ENCODE data around the gene NR2F1-AS1.

NR2F1-AS1 gene

GRCh38 chr5:93580927-93581445 is at the start of gene NR2F1-AS1:
Gene NR2F1-AS1 (minus strand): TSS chr5:93581219.
- DNase-seq (ENCODE audit: low spot score): no peak

GRCh38 chr5:93626801-93627200 is 45.8 kb upstream of the NR2F1-AS1 start:
- no peak for DNase-seq (ENCODE audit: low spot score)

GRCh38 chr5:93623153-93623552 is 42.1 kb upstream of the NR2F1-AS1 start:
- no peak for DNase-seq (ENCODE audit: low spot score)

- peak; percentile 63 for DNase-seq (ENCODE audit: low spot score)
These were observed 41.3 kb upstream of the NR2F1-AS1 start for GRCh38 chr5:93622240-93622885.

DNA sequence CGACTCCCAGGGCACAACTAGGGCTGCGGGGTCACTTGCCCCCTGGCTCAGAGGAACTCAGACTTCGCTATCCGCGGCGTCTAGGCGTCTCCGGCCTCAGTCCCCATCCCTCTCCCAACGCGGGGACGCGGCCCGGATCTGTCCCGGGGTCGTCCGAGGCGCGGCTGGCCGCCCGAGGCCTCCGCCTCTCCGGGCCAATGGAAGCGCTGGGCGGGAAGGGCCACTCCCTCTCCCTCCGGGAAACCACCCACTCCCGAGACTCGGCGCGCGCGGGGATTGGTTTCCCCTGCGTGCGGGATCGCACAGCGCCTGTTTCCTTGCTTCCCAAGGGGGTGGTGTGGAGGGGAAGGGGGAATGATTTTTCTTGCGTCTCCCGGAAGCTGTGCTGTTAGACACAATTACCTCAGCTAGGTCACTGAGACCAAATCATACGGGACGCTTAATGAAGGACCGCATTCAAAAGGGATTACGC is 40.3 kb upstream of the NR2F1-AS1 start:
- peak; percentile 87 for DNase-seq (ENCODE audit: low spot score)

DNA sequence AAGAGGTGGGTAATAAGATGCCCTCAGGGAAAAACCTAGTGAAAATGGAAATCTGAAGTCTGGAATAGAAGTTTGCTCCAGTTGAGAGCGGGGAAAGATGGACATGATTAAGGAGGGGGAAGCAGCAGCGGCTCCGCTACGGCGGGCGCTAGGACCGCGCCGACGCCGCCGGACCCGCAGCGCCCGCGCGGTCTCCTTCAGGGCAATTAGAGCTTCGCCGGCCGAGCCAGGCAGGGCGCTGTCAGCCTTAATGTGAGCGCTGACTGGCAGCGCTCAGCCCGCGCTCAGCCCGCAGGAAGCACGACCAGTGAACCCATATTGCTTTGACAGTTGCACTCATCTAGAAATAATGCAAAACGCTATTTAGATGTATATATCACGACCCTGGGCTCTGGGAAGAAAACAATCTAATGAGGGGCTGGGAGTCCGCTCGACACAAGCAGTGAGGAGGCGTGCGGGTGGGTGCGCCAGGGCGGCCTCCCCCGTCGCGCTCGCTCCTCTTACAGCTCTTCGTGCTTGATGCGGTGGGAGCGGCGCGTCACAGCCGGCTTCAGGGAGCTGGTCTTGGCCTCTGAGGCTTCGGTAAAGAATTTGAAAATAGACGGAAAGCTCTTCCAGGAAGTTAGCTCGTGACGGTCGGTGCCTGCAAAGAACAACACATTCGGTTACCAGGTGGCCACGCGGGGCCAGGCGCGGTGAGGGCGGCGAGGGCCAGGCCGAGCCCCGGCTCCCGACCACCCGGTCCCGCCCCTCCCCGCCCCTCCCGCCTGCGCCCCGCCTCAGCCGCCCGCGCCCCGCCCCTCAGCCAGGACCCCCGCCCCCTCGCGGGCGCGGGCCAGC is 39.7 kb upstream of the NR2F1-AS1 start:
- DNase-seq (ENCODE audit: low spot score): peak; percentile 82

DNA sequence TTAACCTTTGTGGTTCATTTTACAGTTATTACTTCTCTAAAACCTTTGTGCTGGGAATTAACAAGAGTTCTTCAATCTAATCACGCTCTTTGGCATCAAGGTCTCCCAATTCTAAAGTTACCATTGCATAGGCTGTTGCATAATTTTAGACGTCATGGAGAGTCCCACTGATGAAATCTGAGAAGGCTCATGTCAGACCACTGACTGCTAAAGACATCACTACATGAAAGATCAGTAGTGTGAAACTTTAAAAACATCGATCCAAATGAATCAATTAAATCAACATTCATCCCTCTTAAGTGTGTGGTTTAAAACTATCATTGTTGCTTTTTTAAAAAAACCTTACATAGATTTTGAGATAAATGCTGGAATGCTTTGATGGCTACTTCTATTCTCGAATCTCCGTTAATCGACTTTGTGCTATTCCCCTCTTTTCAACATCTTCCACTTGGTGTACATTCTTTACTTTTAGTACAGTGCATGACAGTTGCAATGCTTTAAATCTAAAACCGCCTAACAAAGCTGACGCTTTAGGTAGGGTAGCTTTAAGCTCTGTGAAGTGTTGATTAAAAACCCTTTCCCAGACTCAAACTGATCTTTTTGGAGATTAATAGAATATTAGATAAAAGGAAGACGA is 35.6 kb upstream of the NR2F1-AS1 start:
- no peak for DNase-seq (ENCODE audit: low spot score)

DNA sequence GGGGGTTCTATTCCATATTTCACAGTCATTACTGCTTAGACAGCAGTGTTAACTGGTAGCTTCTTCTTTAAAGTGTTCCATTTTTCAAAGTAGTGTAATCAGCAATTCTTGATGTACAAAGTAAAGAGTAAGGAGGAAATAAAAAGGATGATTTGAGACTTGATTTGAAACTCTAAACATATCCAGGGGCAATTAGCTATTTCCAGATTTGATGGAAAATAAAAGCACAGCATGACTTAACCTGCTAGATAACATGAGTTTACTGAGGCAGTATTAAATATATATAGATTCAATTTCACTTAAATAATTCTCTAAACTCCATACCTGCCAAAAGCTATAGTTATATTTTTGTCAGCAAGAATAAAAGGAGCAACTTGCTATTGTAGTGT is 31.8 kb upstream of the NR2F1-AS1 start:
- no peak for DNase-seq (ENCODE audit: low spot score)

DNA sequence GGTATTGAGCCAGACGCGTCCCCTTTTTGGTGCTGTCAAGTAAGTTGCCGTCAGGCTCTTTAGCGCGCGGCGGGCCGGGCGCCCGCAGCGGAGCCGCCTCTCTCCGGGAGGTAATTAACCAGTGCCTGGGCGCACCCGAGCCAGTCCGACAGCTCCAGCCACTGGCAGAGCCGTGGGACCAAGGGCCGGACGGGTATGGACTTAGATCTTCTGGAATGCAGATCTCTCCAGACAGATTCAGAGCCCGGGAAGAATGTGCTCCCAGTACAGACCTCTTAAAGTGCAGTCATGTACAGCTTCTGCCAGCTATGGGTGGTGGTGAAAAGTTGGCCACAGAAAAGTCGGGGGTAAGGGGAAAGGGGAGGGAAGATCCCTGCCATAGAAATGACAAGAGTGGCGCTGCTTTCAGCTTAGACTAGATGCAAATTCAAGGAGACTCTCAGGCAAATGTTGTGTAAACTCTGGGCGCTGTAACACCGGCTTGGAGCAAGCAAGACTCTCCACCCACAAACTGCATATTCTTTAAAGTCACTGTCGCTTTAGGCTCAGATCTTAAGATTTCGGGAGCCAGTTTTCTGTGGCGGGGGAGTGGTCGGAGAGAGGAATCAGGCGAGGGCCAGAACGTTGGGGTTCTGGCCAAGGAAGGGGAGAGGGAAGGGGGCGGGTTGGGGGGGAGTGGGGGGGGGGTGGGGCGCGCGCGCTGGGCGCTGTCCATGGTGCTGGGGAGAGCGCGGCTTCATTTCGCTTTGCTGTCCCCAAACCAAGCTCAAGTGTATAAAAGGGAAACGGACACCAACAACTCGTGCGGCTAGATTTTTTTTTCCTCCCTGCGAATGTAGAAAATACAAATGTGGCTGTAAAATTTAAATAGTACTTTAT is 31.2 kb upstream of the NR2F1-AS1 start:
- DNase-seq (ENCODE audit: low spot score): no peak

DNA sequence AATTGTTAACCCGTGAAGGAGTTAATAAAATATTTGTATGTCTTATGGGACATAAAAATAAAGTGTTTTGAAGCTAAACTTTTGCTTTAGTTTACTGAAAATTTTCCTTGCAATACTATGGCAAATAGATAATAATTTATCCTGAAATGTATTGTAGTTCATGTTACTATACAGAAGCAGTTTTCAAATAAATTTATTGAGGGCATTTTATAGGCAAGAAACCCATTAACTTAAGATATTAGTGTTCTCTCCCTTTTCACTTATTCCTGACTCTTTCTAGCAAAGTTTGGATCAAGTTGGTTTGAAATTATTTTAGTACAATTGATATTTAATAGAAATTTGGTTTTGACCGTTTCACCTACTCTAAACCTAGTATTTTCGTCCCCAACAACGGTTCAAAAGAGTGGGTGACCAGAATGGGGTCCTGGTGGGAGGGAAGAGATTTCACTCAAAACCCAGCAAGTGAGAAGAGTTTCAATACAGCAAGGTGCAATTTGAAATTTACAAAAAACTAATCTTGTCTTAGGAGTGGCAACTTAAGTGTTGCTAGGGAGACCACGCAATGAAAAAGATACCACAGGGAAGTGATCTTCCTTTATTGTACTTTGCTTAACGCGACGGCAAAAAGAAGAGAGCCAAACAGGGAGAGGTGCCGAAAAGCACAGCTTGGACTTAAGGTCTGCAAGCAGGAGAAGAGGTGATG is 30.4 kb upstream of the NR2F1-AS1 start:
- no peak for DNase-seq (ENCODE audit: low spot score)

DNA sequence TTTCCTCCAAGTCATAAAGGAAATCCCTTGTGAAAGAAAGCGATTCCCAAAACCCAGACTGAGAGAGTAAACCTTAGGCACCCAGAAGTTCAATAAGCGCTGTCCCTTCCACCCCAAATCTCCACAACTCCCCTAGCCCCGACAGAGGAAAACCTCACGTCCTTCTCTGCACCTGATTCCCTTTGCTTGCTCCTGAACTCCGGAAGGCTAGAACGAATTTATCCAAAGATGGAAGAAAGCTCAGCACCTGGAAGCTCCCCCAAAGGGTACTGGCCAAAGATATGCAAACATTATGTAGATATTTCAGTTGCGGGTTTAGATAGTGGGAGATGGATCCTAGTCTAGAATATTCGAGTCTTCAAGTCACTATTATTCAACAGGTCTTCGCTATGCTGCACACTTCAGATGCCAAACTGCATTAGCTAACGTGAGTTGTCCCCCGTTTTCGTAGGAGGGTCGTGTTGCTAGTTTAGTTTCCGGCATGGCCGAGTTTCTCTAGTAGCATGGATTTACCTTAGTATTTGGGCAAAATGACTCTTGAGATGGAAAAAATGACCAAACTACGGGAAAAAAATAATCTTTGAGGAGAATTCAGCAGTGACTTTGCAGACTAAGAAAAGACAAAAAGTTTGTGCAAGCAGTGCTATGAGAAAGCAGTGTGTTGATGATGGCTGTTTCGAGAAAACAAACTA is 29.7 kb upstream of the NR2F1-AS1 start:
- no peak for DNase-seq (ENCODE audit: low spot score)

- no peak for DNase-seq (ENCODE audit: low spot score)
These were observed 28.7 kb upstream of the NR2F1-AS1 start for GRCh38 chr5:93609762-93610161.

DNA sequence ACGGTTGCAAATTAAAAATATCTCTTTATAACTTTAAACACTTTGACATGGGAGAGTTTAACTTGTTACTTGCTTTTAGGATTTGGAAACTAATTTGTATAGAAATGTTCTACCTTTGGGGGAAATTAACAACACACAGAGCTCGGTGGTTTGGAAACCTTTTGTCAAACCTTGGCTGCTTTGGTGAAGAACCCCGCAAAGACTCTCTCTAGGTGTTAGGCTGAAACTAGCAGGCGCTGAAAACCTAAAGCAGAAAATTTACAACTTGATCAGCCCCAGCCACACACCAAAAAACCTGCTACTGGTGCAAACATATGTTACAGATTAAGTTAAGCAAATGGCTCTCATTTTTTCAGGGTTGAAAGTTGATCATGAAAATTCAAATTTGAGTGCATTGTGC is 27.8 kb upstream of the NR2F1-AS1 start:
- no peak for DNase-seq (ENCODE audit: low spot score)

GRCh38 chr5:93607367-93608258 is 26.6 kb upstream of the NR2F1-AS1 start:
- no peak for DNase-seq (ENCODE audit: low spot score)

DNA sequence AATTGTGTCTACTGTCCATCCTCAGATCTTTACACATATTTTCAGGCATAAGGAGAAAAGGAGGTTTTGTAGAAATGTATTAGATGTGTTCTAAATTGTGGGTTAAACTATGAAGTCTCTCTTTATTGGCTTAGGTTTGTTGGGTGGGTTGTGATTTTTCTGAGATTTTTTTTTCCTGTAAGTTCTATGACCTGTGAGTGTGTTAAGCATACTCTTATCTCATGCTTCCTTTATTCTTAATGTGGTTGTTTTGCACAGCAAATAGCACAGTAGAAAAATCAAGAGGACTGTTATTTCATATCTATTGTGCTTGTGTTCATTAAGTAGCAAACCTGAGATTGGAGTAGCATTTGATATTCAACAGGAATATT is 25.3 kb upstream of the NR2F1-AS1 start:
- no peak for DNase-seq (ENCODE audit: low spot score)

DNA sequence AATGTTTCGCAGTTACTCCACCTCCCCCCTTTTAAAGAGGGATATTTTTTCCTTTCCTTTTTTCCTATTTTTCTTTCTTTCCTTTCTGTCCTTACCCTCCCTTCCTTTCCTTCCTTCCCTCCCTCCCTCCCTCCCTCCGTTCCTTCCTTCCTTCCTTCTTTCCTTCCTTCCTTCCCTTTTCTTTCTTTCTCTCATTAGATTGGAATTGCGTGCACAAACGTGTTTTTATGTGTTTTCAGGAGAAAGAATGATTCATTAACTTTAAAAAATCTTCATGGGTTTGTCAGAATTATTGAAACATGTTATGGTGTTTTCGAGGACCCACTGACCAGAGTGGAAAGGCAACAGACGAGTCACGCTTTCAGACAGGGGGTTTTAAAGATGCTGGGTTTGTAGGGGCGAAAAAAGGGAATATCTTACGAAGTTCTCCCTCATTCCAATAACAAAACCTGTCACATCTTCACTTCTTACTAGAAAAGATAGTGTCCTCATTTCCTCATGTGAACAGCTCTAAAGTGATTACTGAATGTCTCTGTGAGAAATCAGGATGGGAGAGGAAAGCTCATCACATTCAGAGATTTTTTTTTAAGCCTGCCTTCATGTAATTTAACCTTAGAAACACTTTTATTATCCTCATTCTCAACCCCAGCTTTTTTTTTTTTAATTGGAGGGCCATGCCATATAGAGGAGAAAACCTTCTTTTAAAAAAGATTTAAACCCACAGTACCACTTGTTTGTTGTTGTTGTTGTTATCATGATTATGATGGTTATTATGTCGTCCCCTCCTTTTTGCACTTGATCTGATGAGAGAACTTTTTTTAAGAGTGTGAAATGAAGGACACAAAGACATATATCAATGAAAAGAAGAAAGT is 23.9 kb upstream of the NR2F1-AS1 start:
- no peak for DNase-seq (ENCODE audit: low spot score)

GRCh38 chr5:93603793-93604643 is 23.0 kb upstream of the NR2F1-AS1 start:
- no peak for DNase-seq (ENCODE audit: low spot score)

Data from putamen (tissue), 1 donor.